B cell (primary cell): ENCODE data around the gene NRG4. TPM values are rescaled to one million over a fixed set of nuclear protein-coding genes. Genes with fewer than 3 reads are reported as not detected.

Experiments
- ATAC-seq: fragments of 200-7000 bp; cut with Tn5 transposase; one replicate; pipeline ENCODE4 v1.10.0; 2021; ENCODE audit warnings: low read depth, mild to moderate bottlenecking, moderate number of reproducible peaks, moderate library complexity
- CTCF ChIA-PET: fragments of 350-600 bp; sonication (Branson Sonifier 250); formaldehyde crosslinking; loops from one replicate; lab custom pipeline; 2021; ENCODE audit warnings: antibody characterized with exemption, inconsistent platforms; lab: Charles Lee
- POLR2A ChIA-PET: fragments of 350-600 bp; sonication (Branson Sonifier 250); formaldehyde crosslinking; loops from one replicate; lab custom pipeline; 2021; ENCODE audit warnings: antibody characterized with exemption; lab: Charles Lee
- DNase-seq: peaks from one replicate; pipeline ENCODE4 v3.0.0; 2013
- H2AFZ ChIP-seq: 2 replicates; pipeline ENCODE4 v1.6.1; 2012; ENCODE audit warnings: mild to moderate bottlenecking, low read depth, low read length; ENCODE audit not compliant: insufficient read depth, poor library complexity, severe bottlenecking
- H3K27ac ChIP-seq, 2 donors: 1 replicate in 1 of 2; 2 replicates in 1 of 2; pipeline ENCODE4 v1.5.1; 2012 to 2013; ENCODE audit warnings: low read length in 2 of 2, mild to moderate bottlenecking in 2 of 2, moderate library complexity in 1 of 2
- H3K27me3 ChIP-seq, 4 experiments: fragments of 200-600 bp in 1 of 4; sonication (generic) in 1 of 4; replicated peaks in 1 of 4; 1 replicate in 2 of 4; 2 replicates in 2 of 4; pipeline versions ENCODE4 v1.6.1 to v1.7.0; 2013 to 2016; ENCODE audit warnings: low read length in 3 of 4, mild to moderate bottlenecking in 2 of 4, mixed read lengths in 1 of 4, moderate library complexity in 1 of 4; ENCODE audit not compliant: insufficient read depth in 4 of 4, control insufficient read depth in 3 of 4; ENCODE audit errors: control extremely low read depth in 1 of 4
- H3K36me3 ChIP-seq, 2 experiments: replicated peaks in 1 of 2; 1 replicate in 1 of 2; 2 replicates in 1 of 2; pipeline versions ENCODE4 v1.6.1 to v1.7.1; 2013; ENCODE audit warnings: low read length in 1 of 2; ENCODE audit not compliant: insufficient read depth in 2 of 2, control insufficient read depth in 1 of 2; ENCODE audit errors: control extremely low read depth in 1 of 2, extremely low read depth in 1 of 2
- H3K4me1 ChIP-seq, 2 donors: fragments of 200-600 bp in 1 of 2; sonication (generic) in 1 of 2; 1 replicate in 1 of 2; 2 replicates in 1 of 2; pipeline versions ENCODE4 v1.5.1 to v1.6.1; 2013 to 2017; ENCODE audit warnings: low read length in 2 of 2; ENCODE audit not compliant: control insufficient read depth in 2 of 2, insufficient read depth in 2 of 2
- H3K4me2 ChIP-seq: replicated peaks from 2 replicates; pipeline ENCODE3; 2012; ENCODE audit warnings: mild to moderate bottlenecking, low read depth, low read length; ENCODE audit not compliant: poor library complexity, severe bottlenecking
- H3K4me3 ChIP-seq, 5 experiments: fragments of 200-600 bp in 1 of 5; sonication (generic) in 1 of 5; 1 replicate in 3 of 5; 2 replicates in 2 of 5; pipeline versions ENCODE4 v1.5.1 to v1.7.0; 2011 to 2016; ENCODE audit warnings: low read length in 4 of 5, mild to moderate bottlenecking in 4 of 5, low read depth in 2 of 5, control low read depth in 1 of 5, moderate library complexity in 1 of 5; ENCODE audit not compliant: insufficient read depth in 1 of 5; ENCODE audit errors: control extremely low read depth in 1 of 5, extremely low read depth in 1 of 5
- H3K79me2 ChIP-seq: fragments of 200-600 bp; sonication (generic); one replicate; pipeline ENCODE4 v1.6.0; 2016; ENCODE audit warnings: low read length; ENCODE audit not compliant: control insufficient read depth, insufficient read depth
- H3K9ac ChIP-seq: fragments of 200-600 bp; sonication (generic); 2 replicates; pipeline ENCODE4 v1.6.1; 2017; ENCODE audit warnings: mild to moderate bottlenecking, low read length, moderate library complexity
- H3K9me3 ChIP-seq, 3 donors: one replicate each; pipeline versions ENCODE4 v1.6.1 to v1.7.1; 2013; ENCODE audit warnings: low read length in 2 of 3; ENCODE audit not compliant: control insufficient read depth in 2 of 3, insufficient read depth in 1 of 3; ENCODE audit errors: control extremely low read depth in 1 of 3
- H4K20me1 ChIP-seq: 2 replicates; pipeline ENCODE4 v1.6.0; 2012; ENCODE audit warnings: mild to moderate bottlenecking, low read length; ENCODE audit not compliant: insufficient read depth, control insufficient read depth, poor library complexity, severe bottlenecking
- H3K27ac Mint-ChIP-seq: one replicate; pipeline ENCODE4 v1.8.0; 2021; ENCODE audit warnings: mixed read lengths
- H3K27me3 Mint-ChIP-seq: one replicate; pipeline ENCODE4 v1.8.0; 2021; ENCODE audit warnings: mixed read lengths
- H3K4me1 Mint-ChIP-seq: one replicate; pipeline ENCODE4 v1.8.0; 2021; ENCODE audit warnings: mixed read lengths
- H3K4me3 Mint-ChIP-seq: one replicate; pipeline ENCODE4 v1.8.0; 2021; ENCODE audit warnings: mixed read lengths
- H3K9me3 Mint-ChIP-seq: one replicate; pipeline ENCODE4 v1.8.0; 2022; ENCODE audit warnings: mixed read lengths; ENCODE audit not compliant: insufficient read depth
- EZH2 ChIP-seq: IDR thresholded peaks from 2 replicates; pipeline ENCODE4 v1.6.1; 2012; ENCODE audit warnings: borderline replicate concordance, low read depth, mild to moderate bottlenecking, moderate library complexity, low read length; ENCODE audit not compliant: insufficient read depth, poor library complexity, severe bottlenecking
- WGBS: methylation state at CpG from one replicate; pipeline ENCODE4 v1.1.5; 2013; ENCODE audit warnings: missing lambda C conversion rate; ENCODE audit not compliant: insufficient coverage; 5-methylcytosine and 5-hydroxymethylcytosine counted together
- intact Hi-C: fragments of 100-400 bp; cut with micrococcal nuclease; formaldehyde crosslinking; loops from one replicate; pipeline ENCODE4 v1.10.0; 2022
- polyA plus RNA-seq: library from polyadenylated mRNA; depleted of rRNA; stranded (reverse); fragments of >200 nt; gene quantifications from 2 replicates; pipeline ENCODE4 v1.2.3, GENCODE V29; 2012
- total RNA-seq, 2 donors: library from RNA; stranded (reverse); fragments of 120-200 nt in 1 of 2; gene quantifications; 1 replicate in 1 of 2; 2 replicates in 1 of 2; pipeline versions ENCODE4 v1.2.3 to v1.2.4, GENCODE V29; 2013 to 2022
- TF ChIP-seq, protein P1 (sequence below): fragments of 200-600 bp; IDR thresholded peaks from one replicate; pipeline ENCODE4 v1.8.0; 2022; ENCODE audit warnings: antibody characterized with exemption, mild to moderate bottlenecking

NRG4 gene
- total and polyA plus RNA-seq, 2 donors (not counting 1 experiment from before 2014, with no cell fraction given), result 0.37 TPM; not detected in 1

DNA sequence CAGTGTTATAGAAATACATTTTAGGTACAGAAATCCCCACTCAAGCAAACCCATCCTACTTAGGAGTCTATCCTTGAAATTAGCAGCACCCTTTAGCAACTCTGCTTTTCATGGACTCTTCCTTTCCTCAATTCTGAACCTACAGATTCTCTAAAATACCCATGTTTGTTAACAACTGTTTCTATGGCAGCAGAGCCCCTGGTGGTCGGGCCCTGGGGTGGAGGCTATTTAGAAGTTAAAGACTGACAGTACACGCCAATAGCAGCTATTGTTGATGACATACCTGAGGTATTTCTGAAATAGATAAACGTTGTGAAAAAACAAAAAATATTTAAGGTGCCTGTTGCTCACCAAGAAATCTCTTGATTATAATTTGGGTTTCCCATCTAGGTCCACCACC is 23.4 kb upstream of the NRG4 start:
- Mint-ChIP-seq H3K9me3 (peaks cover 7% of the 10 kb centered on the region), H3K4me3 (no peak overlapping the region), H3K27me3 (peaks cover 10% of the 10 kb centered on the region), H3K27ac (no peak overlapping the region), H3K4me1 (no peaks in the 10 kb centered on the region)
- no peak overlapping the region for H2AFZ ChIP-seq
- H3K4me2 ChIP-seq, result no peak overlapping the region
- TF ChIP-seq EZH2, result no peak
- TF ChIP-seq, protein P1, sequence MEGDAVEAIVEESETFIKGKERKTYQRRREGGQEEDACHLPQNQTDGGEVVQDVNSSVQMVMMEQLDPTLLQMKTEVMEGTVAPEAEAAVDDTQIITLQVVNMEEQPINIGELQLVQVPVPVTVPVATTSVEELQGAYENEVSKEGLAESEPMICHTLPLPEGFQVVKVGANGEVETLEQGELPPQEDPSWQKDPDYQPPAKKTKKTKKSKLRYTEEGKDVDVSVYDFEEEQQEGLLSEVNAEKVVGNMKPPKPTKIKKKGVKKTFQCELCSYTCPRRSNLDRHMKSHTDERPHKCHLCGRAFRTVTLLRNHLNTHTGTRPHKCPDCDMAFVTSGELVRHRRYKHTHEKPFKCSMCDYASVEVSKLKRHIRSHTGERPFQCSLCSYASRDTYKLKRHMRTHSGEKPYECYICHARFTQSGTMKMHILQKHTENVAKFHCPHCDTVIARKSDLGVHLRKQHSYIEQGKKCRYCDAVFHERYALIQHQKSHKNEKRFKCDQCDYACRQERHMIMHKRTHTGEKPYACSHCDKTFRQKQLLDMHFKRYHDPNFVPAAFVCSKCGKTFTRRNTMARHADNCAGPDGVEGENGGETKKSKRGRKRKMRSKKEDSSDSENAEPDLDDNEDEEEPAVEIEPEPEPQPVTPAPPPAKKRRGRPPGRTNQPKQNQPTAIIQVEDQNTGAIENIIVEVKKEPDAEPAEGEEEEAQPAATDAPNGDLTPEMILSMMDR, result no peak
- H3K4me3 ChIP-seq, result no peak overlapping the region
- H3K27ac ChIP-seq, result no peak overlapping the region
- H3K9ac ChIP-seq, result no peak overlapping the region
- intact Hi-C loops, result no loop called here
- peaks cover 0 to 3% (median 2%) of the 10 kb centered on the region in 4 experiments for H3K27me3 ChIP-seq
- no peak for ATAC-seq
- POLR2A ChIA-PET, result no interaction called here
- CTCF ChIA-PET, result no interaction called here
- no peak for DNase-seq
- no peaks in the 10 kb centered on the region for H3K4me1 ChIP-seq
- H3K79me2 ChIP-seq, result no peaks in the 10 kb centered on the region
- 86% methylated on average over 1 of the region's 3 CpGs for WGBS
- no peaks in the 10 kb centered on the region for H4K20me1 ChIP-seq
- peaks cover 0 to 14% (median 0%) of the 10 kb centered on the region in 3 donors for H3K9me3 ChIP-seq
- H3K36me3 ChIP-seq, result no peaks in the 10 kb centered on the region

DNA sequence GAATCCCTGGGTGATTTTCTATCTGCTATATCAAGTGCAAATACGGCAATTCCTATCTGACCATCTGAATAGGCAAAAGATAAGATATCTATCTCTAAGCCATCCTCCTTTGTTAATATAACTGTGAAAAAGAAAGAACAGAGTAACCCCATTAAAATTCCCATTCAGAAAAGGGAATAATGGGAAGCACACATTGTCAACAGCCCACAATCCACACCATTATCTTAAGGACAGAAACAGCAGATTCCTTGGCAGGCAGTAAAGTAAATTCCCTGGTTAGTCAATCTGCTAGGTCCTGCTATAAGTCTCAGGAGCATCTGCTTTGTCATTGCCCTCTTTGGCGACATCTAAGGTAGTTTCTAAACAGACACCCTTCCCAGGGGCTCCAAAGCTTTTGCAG is 21.9 kb upstream of the NRG4 start:
- H3K27ac ChIP-seq, result no peak overlapping the region
- intact Hi-C loops, result no loop called here
- H3K27me3 ChIP-seq, result peaks cover 0 to 3% (median 0%) of the 10 kb centered on the region in 4 experiments
- Mint-ChIP-seq H3K4me1 (no peaks in the 10 kb centered on the region), H3K4me3 (no peak overlapping the region), H3K27ac (no peak overlapping the region), H3K9me3 (peaks cover 2% of the 10 kb centered on the region), H3K27me3 (peaks cover 4% of the 10 kb centered on the region)
- H3K4me3 ChIP-seq, result no peak overlapping the region
- ChIA-PET POLR2A (no interaction called here), CTCF (no interaction called here)
- H3K9me3 ChIP-seq, result peaks cover 0 to 8% (median 0%) of the 10 kb centered on the region in 3 donors
- no peaks in the 10 kb centered on the region for H4K20me1 ChIP-seq
- H2AFZ ChIP-seq, result no peak overlapping the region
- TF ChIP-seq, protein P1, result no peak
- no peak for TF ChIP-seq EZH2
- H3K4me1 ChIP-seq, result no peaks in the 10 kb centered on the region
- no peaks in the 10 kb centered on the region for H3K79me2 ChIP-seq
- DNase-seq (no peak), ATAC-seq (no peak)
- no peaks in the 10 kb centered on the region for H3K36me3 ChIP-seq
- H3K4me2 ChIP-seq, result no peak overlapping the region
- no peak overlapping the region for H3K9ac ChIP-seq
- no CpG with 5 or more reads among the region's 2 CpGs for WGBS
